Karpas-422 (cell line): ENCODE results near the gene RNF220. TPM values are rescaled to one million over a fixed set of nuclear protein-coding genes. Genes with fewer than 3 reads are reported as not detected.

ENCODE experiments used
- DNase-seq: peaks from one replicate; pipeline ENCODE4 v3.0.0-alpha.2; 2015
- H2AFZ ChIP-seq: fragments of 200-600 bp; sonication (generic); 2 replicates; pipeline ENCODE4 v1.6.1; 2014; ENCODE audit warnings: antibody characterized with exemption, low read length, mixed read lengths
- H3K27ac ChIP-seq: fragments of 200-600 bp; sonication (generic); 2 replicates; pipeline ENCODE4 v1.5.1; 2014; ENCODE audit warnings: mild to moderate bottlenecking, low read length, moderate library complexity
- H3K27me3 ChIP-seq: fragments of 200-600 bp; sonication (generic); 2 replicates; pipeline ENCODE4 v1.6.1; 2014; ENCODE audit warnings: low read length, mixed read lengths
- H3K36me3 ChIP-seq: fragments of 200-600 bp; sonication (generic); 2 replicates; pipeline ENCODE4 v1.6.1; 2014; ENCODE audit warnings: low read length, mixed read lengths; ENCODE audit not compliant: insufficient read depth
- H3K4me1 ChIP-seq: fragments of 200-600 bp; sonication (generic); 2 replicates; pipeline ENCODE4 v1.6.1; 2014; ENCODE audit warnings: mild to moderate bottlenecking, low read length, mixed read lengths
- H3K4me2 ChIP-seq: fragments of 200-600 bp; sonication (generic); 2 replicates; pipeline ENCODE4 v1.6.1; 2014; ENCODE audit warnings: low read length, low read depth, mild to moderate bottlenecking; ENCODE audit not compliant: poor library complexity, severe bottlenecking
- H3K4me3 ChIP-seq: fragments of 200-600 bp; sonication (generic); 2 replicates; pipeline ENCODE4 v1.5.1; 2014; ENCODE audit warnings: mild to moderate bottlenecking, antibody characterized with exemption, low read length, mixed read lengths
- H3K79me2 ChIP-seq: fragments of 200-600 bp; sonication (generic); 2 replicates; pipeline ENCODE4 v1.6.1; 2014; ENCODE audit warnings: mild to moderate bottlenecking, low read length, mixed read lengths
- H3K9ac ChIP-seq: fragments of 200-600 bp; sonication (generic); 2 replicates; pipeline ENCODE4 v1.6.0; 2014; ENCODE audit warnings: low read length
- H3K9me2 ChIP-seq: fragments of 200-600 bp; sonication (generic), shearing (Covaris generic); replicated peaks from 2 replicates; pipeline ENCODE4 v1.6.0; 2014; ENCODE audit warnings: mild to moderate bottlenecking, low read length, moderate library complexity; ENCODE audit not compliant: insufficient read depth
- H3K9me3 ChIP-seq: fragments of 300-700, 200-600 bp; sonication (generic); 2 replicates; pipeline ENCODE4 v1.6.1; 2014; ENCODE audit warnings: low read length, mixed read lengths
- H4K20me1 ChIP-seq: fragments of 200-600 bp; sonication (generic); 2 replicates; pipeline ENCODE4 v1.6.1; 2014; ENCODE audit warnings: mild to moderate bottlenecking, antibody characterized with exemption, low read length, low read depth; ENCODE audit not compliant: insufficient read depth
- total RNA-seq: library from RNA; depleted of rRNA; stranded (reverse); fragments of >200 nt; shearing (Covaris generic); gene quantifications from 2 replicates; pipeline ENCODE4 v1.2.3, GENCODE V29; 2014; ENCODE audit warnings: low replicate concordance

Gene RNF220
- total RNA-seq, 1 experiment from 2014 or later = 73.6 TPM

GRCh38 chr1:44521378-44522080, 116.5 kb downstream of the RNF220 start:
- Histone ChIP-seq H4K20me1 (no peaks in the 10 kb centered on the region), H3K79me2 (no peaks in the 10 kb centered on the region), H3K4me2 (no peak overlapping the region), H3K4me3 (no peak overlapping the region), H3K9ac (no peak overlapping the region), H2AFZ (no peak overlapping the region), H3K27ac (no peak overlapping the region), H3K4me1 (no peaks in the 10 kb centered on the region), H3K36me3 (no peaks in the 10 kb centered on the region), H3K9me2 (no peaks in the 10 kb centered on the region), H3K9me3 (no peaks in the 10 kb centered on the region), H3K27me3 (no peaks in the 10 kb centered on the region)
- no peak for DNase-seq

GRCh38 chr1:44523593-44524591, 118.8 kb downstream of the RNF220 start:
- no peak overlapping the region for H3K9ac ChIP-seq
- H3K4me1 ChIP-seq = no peaks in the 10 kb centered on the region
- H4K20me1 ChIP-seq = no peaks in the 10 kb centered on the region
- H3K27ac ChIP-seq = no peak overlapping the region
- H3K4me2 ChIP-seq = no peak overlapping the region
- H3K79me2 ChIP-seq = no peaks in the 10 kb centered on the region
- H3K4me3 ChIP-seq = no peak overlapping the region
- no peaks in the 10 kb centered on the region for H3K9me2 ChIP-seq
- no peak overlapping the region for H2AFZ ChIP-seq
- no peaks in the 10 kb centered on the region for H3K9me3 ChIP-seq
- no peaks in the 10 kb centered on the region for H3K36me3 ChIP-seq
- no peak for DNase-seq
- H3K27me3 ChIP-seq = no peaks in the 10 kb centered on the region

GRCh38 chr1:44524655-44525500, 119.8 kb downstream of the RNF220 start:
- no peaks in the 10 kb centered on the region for H3K4me1 ChIP-seq
- no peaks in the 10 kb centered on the region for H4K20me1 ChIP-seq
- H3K4me2 ChIP-seq = no peak overlapping the region
- no peak overlapping the region for H3K9ac ChIP-seq
- H3K4me3 ChIP-seq = no peak overlapping the region
- H3K36me3 ChIP-seq = no peaks in the 10 kb centered on the region
- no peaks in the 10 kb centered on the region for H3K27me3 ChIP-seq
- H3K79me2 ChIP-seq = no peaks in the 10 kb centered on the region
- no peak for DNase-seq
- H3K9me3 ChIP-seq = no peaks in the 10 kb centered on the region
- H2AFZ ChIP-seq = no peak overlapping the region
- no peaks in the 10 kb centered on the region for H3K9me2 ChIP-seq
- no peak overlapping the region for H3K27ac ChIP-seq

DNA sequence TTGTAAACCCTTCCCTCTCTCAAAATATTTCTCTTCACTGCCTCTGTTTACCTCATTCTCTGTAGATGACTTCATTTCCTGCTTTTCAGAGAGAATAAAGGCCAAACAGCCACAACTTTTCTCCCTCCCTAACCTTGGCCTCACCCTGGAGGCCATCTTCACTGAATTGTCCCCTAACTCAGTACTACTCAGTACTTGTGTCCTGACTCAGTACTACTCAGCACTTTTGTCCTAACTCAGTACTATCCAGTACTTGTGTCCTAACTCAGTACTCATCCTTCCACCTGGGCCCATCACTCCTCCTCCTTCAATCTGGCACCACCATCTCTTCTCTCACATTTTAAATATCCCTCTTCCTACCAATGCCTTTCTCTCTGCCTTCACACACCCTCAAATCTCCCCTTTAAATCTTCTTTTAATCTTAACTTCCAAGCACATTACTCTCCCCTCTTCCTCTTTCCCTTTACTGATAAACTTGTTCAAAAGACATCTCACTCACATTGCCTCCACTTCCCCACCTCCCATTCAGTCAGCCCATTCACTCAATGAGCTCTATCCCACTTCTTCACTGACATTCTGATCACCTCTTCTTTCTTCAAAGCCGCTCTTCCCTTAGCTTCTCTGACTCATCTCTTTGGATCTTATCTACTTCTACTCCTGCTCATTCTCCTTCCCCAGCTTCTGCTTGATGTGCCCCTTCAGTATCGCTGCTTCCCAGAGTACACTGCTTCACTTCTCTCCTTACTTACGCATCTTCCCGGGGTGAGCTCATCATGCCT, 121.4 kb downstream of the RNF220 start:
- H3K79me2 ChIP-seq = no peaks in the 10 kb centered on the region
- no peak for DNase-seq
- no peaks in the 10 kb centered on the region for H3K9me2 ChIP-seq
- H3K36me3 ChIP-seq = no peaks in the 10 kb centered on the region
- no peak overlapping the region for H3K4me2 ChIP-seq
- no peaks in the 10 kb centered on the region for H3K27me3 ChIP-seq
- H4K20me1 ChIP-seq = no peaks in the 10 kb centered on the region
- no peaks in the 10 kb centered on the region for H3K4me1 ChIP-seq
- H3K9me3 ChIP-seq = no peaks in the 10 kb centered on the region
- H3K27ac ChIP-seq = no peak overlapping the region
- no peak overlapping the region for H2AFZ ChIP-seq
- H3K9ac ChIP-seq = no peak overlapping the region
- no peak overlapping the region for H3K4me3 ChIP-seq

- no peaks in the 10 kb centered on the region for H3K9me2 ChIP-seq
- no peaks in the 10 kb centered on the region for H3K36me3 ChIP-seq
- H3K4me2 ChIP-seq = no peak overlapping the region
- DNase-seq = no peak
- H3K9me3 ChIP-seq = no peaks in the 10 kb centered on the region
- no peaks in the 10 kb centered on the region for H3K79me2 ChIP-seq
- H3K27me3 ChIP-seq = no peaks in the 10 kb centered on the region
- H3K27ac ChIP-seq = no peak overlapping the region
- H3K4me1 ChIP-seq = peaks cover 8% of the 10 kb centered on the region; the same call in 1 of the 2 replicates
- no peak overlapping the region; the same call in 1 of the 2 replicates for H2AFZ ChIP-seq
- H3K9ac ChIP-seq = no peak overlapping the region
- H3K4me3 ChIP-seq = no peak overlapping the region
- no peaks in the 10 kb centered on the region for H4K20me1 ChIP-seq
Measured at GRCh38 chr1:44531785-44532566, 126.9 kb downstream of the RNF220 start.

DNA sequence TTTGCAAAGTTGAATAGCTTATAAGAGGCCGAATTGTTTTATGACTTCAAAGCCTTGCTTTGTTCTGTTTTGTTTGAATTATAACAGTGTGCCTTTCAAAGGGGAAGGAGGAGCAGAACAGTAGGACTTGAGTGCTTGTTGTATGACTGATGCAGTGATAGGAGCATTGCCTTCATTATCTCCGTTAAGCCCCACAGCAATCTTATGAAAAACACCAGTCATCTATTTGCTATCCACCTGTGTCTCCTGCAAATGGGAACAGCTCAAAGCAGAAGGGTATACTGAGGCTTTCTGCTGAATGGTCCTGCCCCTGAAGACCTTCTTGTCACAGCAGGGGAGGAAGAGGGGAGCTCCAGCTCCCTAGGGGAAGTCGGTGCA, 127.5 kb downstream of the RNF220 start:
- Histone ChIP-seq H3K9me3 (no peaks in the 10 kb centered on the region), H3K4me3 (no peak overlapping the region), H4K20me1 (no peaks in the 10 kb centered on the region), H2AFZ (no peak overlapping the region), H3K36me3 (no peaks in the 10 kb centered on the region), H3K9ac (no peak overlapping the region), H3K4me2 (no peak overlapping the region), H3K4me1 (peaks cover 8% of the 10 kb centered on the region; the same call in 1 of the 2 replicates), H3K9me2 (no peaks in the 10 kb centered on the region), H3K27ac (no peak overlapping the region), H3K27me3 (no peaks in the 10 kb centered on the region), H3K79me2 (no peaks in the 10 kb centered on the region)
- DNase-seq = no peak

DNA sequence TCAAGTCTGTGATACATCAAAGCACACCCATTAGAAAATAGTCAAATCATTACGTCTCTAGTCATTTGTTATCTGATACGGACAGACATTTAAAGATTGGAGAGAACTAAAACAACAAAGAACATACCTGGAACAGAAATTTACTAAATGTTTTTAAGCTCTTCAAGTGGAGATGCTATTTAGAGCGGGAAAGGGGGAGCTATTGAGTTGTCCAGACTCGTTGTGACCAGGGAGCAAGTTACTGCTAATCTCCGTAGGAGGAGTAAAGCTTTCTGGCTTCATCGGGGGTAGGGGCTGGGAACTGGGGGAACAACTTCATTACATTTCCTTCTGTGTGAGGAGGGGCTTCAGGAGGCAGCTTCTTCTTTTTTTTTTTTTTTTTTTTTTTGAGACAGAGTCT, 129.7 kb downstream of the RNF220 start:
- Histone ChIP-seq H3K9ac (no peak overlapping the region), H3K79me2 (no peaks in the 10 kb centered on the region), H3K4me2 (no peak overlapping the region), H3K36me3 (no peaks in the 10 kb centered on the region), H3K27ac (no peak overlapping the region), H2AFZ (no peak overlapping the region), H3K27me3 (no peaks in the 10 kb centered on the region), H4K20me1 (no peaks in the 10 kb centered on the region), H3K9me2 (no peaks in the 10 kb centered on the region), H3K4me3 (no peak overlapping the region), H3K9me3 (no peaks in the 10 kb centered on the region), H3K4me1 (peaks cover 8% of the 10 kb centered on the region; the same call in 1 of the 2 replicates)
- no peak for DNase-seq
